ENCODE data around the gene KLHL28.

KLHL28 gene

DNA sequence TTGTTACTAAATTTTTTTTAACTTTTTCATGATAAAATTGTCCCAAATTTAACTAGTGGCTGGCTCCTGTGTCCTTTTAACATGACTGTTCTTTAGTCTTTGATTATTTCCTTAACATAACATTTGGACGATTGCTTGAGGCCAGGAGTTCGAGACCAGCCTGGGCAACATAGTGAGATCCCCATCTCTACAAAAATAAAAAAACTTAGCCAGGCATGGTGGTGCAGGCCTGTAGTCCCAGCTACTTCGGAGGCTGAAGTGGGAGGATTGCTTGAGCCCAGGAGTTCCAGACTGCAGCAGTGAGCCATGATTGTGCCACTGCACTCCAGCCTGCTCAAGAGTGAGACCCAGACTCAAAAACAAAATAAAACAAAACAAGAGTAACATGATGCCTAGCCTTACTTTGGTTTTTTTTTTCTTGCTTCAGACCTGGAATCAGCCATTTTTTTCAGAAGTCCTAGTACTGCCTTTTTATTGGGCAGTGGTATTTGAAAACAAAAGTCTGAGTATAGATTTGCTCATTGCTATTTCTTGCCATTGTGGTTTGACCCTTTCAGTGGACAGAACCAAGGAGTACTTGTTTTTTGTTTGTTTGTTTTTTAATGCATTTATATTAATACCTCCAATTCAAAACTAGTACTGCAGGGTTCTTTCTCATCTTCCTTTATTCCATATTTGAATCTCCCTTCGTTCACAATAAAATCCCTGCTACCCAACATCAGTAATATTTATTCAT, 5.0 kb upstream of the KLHL28 start:
- Mint-ChIP-seq H3K9me3 (peaks cover 10% of the 10 kb centered on the region), H3K4me1 (peaks cover 70% of the 10 kb centered on the region), H3K36me3 (peaks cover 22% of the 10 kb centered on the region), H3K27ac (no peak overlapping the region), H3K4me3 (peak overlapping the region; percentile 36)
- ATAC-seq: no peak
- no peak for DNase-seq (ENCODE audit: low spot score in 2 of 2)

DNA sequence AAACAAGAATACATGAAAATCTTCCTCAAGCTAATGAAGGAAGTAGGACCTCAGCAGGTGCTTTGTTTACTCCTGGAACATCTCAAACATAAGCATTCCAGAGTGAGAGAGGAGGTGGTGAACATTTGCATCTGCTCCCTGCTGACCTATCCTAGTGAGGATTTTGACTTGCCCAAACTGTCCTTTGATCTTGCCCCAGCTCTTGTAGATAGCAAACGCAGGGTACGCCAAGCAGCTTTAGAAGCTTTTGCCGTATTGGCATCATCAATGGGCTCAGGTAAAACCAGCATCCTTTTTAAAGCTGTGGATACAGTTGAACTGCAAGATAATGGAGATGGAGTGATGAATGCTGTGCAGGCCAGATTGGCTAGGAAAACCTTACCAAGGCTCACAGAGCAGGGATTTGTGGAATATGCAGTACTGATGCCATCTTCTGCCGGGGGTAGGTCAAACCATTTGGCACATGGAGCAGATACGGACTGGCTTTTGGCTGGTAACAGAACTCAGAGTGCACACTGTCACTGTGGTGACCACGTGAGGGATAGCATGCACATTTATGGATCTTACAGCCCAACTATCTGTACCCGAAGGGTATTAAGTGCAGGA, 2.1 kb upstream of the KLHL28 start:
- Mint-ChIP-seq H3K9me3 (peaks cover 3% of the 10 kb centered on the region), H3K4me3 (no peak overlapping the region), H3K27ac (no peak overlapping the region), H3K4me1 (peaks cover 57% of the 10 kb centered on the region), H3K36me3 (peaks cover 17% of the 10 kb centered on the region)
- ATAC-seq: no peak
- DNase-seq (ENCODE audit: low spot score in 2 of 2): no peak

DNA sequence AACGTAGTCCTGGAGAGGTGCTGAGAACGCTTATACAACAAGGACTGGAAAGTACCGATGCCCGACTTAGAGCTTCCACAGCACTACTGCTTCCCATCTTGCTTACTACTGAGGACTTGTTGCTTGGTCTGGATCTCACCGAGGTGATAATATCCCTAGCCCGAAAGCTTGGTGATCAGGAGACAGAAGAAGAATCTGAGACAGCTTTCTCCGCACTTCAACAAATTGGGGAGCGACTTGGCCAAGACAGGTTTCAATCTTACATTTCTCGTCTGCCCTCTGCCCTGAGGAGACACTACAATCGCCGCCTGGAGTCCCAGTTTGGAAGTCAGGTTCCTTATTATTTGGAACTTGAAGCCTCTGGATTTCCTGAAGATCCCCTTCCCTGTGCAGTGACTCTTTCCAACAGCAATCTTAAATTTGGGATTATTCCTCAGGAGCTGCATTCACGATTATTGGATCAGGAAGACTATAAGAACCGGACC, 1.3 kb upstream of the KLHL28 start:
- Mint-ChIP-seq H3K4me3 (no peak overlapping the region), H3K36me3 (peaks cover 10% of the 10 kb centered on the region), H3K4me1 (peaks cover 50% of the 10 kb centered on the region), H3K9me3 (peaks cover 3% of the 10 kb centered on the region), H3K27ac (no peak overlapping the region)
- no peak for ATAC-seq
- no peak for DNase-seq (ENCODE audit: low spot score in 2 of 2)

DNA sequence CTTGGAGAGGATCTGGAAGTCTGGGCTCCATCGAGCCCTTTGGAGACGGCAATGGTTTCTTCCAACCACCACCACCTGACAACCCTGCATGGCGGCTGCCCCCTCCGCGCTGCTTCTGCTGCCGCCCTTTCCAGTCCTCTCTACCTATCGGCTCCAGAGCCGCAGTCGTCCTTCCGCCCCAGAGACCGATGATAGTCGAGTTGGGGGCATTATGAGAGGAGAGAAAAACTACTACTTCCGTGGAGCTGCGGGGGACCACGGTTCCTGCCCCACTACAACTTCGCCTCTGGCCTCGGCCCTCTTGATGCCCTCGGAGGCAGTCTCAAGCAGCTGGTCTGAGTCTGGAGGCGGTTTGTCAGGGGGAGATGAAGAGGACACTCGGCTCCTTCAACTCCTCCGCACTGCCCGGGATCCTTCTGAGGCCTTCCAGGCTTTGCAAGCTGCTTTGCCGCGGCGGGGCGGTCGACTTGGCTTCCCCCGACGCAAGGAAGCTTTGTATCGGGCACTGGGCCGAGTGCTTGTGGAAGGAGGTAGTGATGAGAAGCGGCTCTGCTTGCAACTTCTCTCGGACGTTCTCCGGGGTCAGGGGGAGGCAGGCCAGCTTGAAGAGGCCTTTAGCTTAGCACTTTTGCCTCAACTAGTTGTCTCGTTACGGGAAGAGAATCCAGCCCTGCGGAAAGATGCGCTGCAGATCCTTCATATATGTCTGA, 742 bp upstream of the KLHL28 start:
- ATAC-seq (peak; percentile 41), DNase-seq (ENCODE audit: low spot score in 2 of 2) (no peak)
- Mint-ChIP-seq H3K4me3 (no peak overlapping the region), H3K27ac (no peak overlapping the region), H3K4me1 (peaks cover 48% of the 10 kb centered on the region), H3K9me3 (peaks cover 3% of the 10 kb centered on the region), H3K36me3 (peaks cover 10% of the 10 kb centered on the region)

DNA sequence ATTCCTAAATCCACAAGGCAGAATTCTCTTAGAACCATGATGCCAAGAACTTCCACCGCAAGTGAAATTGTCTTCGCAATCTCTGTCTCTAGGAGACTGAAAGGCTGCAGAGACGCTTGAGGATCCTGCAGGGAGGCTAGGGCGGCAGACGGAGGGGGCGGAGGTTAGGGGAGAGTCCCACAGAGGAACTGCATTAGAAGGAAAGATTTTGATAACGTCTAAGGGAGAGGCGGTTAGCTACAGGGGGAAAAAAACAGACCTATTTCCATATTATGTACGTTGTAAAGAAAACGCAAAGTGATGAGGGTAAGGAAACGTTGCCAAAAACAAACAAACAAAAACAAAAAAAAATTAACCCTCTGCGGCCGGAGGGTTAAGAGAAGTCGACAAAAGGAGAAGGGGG, 595 bp downstream of the KLHL28 start:
- peak; percentile 53 for ATAC-seq
- peak; percentile 24 to 70 for DNase-seq (ENCODE audit: low spot score in 2 of 2)
- no peak overlapping the region for H3K4me3 Mint-ChIP-seq
- H3K9me3 Mint-ChIP-seq: peaks cover 3% of the 10 kb centered on the region
- H3K4me1 Mint-ChIP-seq: peaks cover 40% of the 10 kb centered on the region
- H3K27ac Mint-ChIP-seq: no peak overlapping the region
- peaks cover 18% of the 10 kb centered on the region for H3K36me3 Mint-ChIP-seq

DNA sequence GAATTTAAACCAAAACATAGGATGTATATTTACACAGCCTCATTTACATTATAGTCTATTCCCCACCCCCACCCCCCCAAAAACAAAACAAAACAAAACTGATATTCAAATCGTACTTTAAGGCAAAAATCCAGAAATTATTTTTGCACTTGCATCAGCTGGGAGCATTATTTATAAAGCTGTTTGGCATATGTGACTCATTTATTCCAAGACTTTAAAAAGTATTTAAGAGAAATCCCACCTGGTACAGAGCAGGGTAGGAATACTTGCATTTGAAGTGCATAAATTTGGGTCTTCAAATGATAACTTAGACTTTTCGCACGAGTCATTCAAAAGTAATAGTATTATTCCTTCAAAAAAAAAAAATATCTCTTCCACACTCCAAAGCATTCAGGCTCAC, 1.1 kb downstream of the KLHL28 start:
- no peak for DNase-seq (ENCODE audit: low spot score in 2 of 2)
- peaks cover 40% of the 10 kb centered on the region for H3K4me1 Mint-ChIP-seq
- ATAC-seq: no peak

DNA sequence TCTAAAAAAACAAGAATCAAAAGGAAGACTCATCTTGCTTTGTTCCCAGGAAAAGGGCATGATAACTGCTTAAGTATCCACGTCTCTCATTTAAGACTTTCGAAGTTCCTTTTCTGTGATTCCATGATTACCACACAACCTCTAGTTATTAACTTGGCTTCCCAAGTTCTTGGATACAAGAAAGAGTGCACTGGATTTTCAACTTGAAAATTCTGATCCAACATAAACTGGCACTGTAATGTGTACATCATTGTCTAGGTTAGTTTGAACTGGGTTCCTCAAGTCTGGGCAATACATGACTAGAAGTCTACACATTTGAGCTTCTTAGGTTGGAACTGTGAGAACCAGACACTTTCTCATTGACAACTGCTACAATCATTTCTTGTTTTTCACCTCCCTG, 1.6 kb downstream of the KLHL28 start:
- ATAC-seq (no peak), DNase-seq (ENCODE audit: low spot score in 2 of 2) (no peak)
- Mint-ChIP-seq H3K4me3 (no peak overlapping the region), H3K27ac (no peak overlapping the region), H3K9me3 (peaks cover 3% of the 10 kb centered on the region), H3K4me1 (peaks cover 39% of the 10 kb centered on the region), H3K36me3 (peaks cover 21% of the 10 kb centered on the region)

More for the DNA sequence above, 1.1 kb downstream of the KLHL28 start:
- peaks cover 21% of the 10 kb centered on the region for H3K36me3 Mint-ChIP-seq
- H3K9me3 Mint-ChIP-seq: peaks cover 3% of the 10 kb centered on the region
- H3K4me3 Mint-ChIP-seq: no peak overlapping the region
- H3K27ac Mint-ChIP-seq: no peak overlapping the region

DNA sequence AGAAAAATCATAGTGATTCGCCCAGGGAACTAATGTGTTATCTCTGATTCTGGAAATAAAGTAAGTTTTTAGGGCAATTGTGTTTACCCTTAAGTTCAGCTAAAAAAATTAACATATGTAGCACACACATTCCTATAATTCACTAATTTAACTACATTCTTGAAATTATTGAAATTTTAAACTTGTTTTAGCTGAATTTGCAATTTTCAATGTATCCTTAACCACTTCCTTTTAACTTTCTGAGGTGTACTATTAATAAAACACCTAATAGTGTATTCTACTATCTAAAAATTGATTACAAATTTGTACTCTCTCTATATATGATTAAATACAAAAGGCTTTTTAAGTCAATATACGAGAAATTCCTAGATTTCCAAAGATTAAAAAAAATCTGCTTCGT, 2.2 kb downstream of the KLHL28 start:
- no peak overlapping the region for H3K27ac Mint-ChIP-seq
- DNase-seq (ENCODE audit: low spot score in 2 of 2) (no peak), ATAC-seq (no peak)
- peaks cover 33% of the 10 kb centered on the region for H3K4me1 Mint-ChIP-seq
- no peak overlapping the region for H3K4me3 Mint-ChIP-seq
- H3K36me3 Mint-ChIP-seq: peaks cover 23% of the 10 kb centered on the region
- H3K9me3 Mint-ChIP-seq: peaks cover 2% of the 10 kb centered on the region

DNA sequence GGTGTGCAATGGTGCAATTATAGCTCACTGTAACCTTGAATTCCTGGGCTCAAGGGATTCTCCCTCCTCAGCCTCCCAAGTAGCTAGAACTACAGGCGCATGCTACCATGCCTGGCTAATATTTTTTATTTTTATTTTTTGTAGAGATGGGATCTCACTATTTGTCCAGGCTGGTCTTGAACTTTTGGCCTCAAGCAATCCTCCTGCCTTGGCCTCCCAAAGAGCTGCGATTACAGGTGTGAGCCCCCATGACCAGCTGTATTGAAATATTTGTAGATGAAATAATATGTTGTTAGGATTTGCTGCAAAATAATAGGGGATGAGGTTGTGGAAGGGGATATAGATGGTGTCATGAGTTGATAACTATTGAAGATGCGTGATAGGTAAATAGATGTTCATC, 4.9 kb downstream of the KLHL28 start:
- Mint-ChIP-seq H3K9me3 (no peaks in the 10 kb centered on the region), H3K4me1 (peaks cover 21% of the 10 kb centered on the region), H3K36me3 (peaks cover 32% of the 10 kb centered on the region), H3K4me3 (no peak overlapping the region), H3K27ac (no peak overlapping the region)
- DNase-seq (ENCODE audit: low spot score in 2 of 2) (no peak), ATAC-seq (no peak)

DNA sequence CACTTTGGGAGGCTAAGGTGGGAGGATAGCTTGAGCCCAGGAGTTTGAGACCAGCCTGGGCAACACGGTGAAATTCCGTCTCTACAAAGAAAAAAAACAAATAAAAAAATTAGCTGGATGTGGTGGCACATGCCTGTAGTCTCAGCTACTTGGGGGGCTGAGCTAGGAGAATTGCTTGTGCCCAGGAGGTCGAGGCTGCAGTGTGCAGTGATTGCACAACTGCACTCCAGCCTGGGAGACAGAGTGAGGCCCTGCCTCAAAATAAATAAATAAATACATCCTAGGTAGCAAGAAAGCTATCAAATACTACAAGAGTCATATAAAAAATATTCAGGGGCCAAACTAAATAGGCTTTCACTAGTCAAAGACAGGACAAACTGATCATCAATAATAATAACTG, 6.2 kb downstream of the KLHL28 start:
- H3K36me3 Mint-ChIP-seq: peaks cover 32% of the 10 kb centered on the region
- no peak overlapping the region for H3K4me3 Mint-ChIP-seq
- no peak overlapping the region for H3K27ac Mint-ChIP-seq
- no peaks in the 10 kb centered on the region for H3K9me3 Mint-ChIP-seq
- peaks cover 21% of the 10 kb centered on the region for H3K4me1 Mint-ChIP-seq
- ATAC-seq (no peak), DNase-seq (ENCODE audit: low spot score in 2 of 2) (no peak)

DNA sequence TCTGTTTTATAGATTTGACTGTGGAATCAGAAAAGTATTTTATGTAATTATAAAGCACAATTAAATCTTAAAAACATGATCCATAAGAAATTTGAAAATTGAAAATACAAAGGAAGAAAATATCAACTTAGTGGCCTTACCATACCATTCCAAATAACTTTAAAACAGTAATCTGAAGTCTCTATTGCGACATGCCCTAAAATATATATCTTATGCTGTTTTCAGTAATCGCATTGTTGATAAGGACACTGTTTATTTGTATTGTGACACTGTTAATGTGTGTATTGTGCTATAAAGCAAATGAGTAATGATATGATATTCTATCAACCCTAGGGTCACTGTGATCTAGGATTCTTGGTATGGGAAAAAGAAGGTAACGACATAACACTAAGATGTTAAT, 7.0 kb downstream of the KLHL28 start:
- Mint-ChIP-seq H3K36me3 (peaks cover 32% of the 10 kb centered on the region), H3K4me3 (no peak overlapping the region), H3K9me3 (no peaks in the 10 kb centered on the region), H3K27ac (no peak overlapping the region), H3K4me1 (peaks cover 13% of the 10 kb centered on the region)
- ATAC-seq: no peak
- no peak for DNase-seq (ENCODE audit: low spot score in 2 of 2)

DNA sequence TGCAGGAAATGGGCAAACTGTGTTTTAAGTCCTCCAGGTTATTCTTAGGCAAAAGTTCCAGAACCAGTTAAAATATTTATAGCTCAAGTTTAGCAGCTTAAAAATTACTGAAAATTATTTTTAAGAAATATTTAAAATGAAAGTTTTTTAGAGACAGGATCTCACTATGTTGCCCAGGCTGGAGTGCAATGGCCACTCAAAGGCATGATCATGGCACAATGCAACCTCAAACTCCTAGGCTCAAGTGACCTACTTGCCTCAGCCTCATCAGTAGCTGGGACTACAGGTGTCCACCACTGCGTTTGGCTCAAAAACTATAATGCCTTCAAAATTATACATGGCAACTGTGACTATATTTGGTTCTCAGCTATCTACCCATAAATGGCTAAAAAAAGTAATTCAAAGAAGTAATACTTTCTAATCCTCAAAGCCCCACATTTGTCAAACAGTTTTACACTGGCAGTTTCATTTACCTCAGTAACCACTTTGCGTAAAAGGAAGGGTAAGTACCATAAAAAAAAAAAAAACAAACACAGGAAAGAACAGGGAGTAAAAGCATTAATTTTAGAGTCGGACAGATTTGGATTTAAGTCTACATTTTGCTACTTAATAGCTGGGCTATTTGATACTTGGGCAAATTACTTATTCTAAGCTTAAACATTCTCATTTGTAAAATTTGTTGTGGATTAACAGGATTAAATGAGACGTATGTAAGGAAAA, 9.2 kb downstream of the KLHL28 start:
- DNase-seq (ENCODE audit: low spot score in 2 of 2): no peak
- Mint-ChIP-seq H3K4me3 (peak overlapping the region; percentile 4), H3K36me3 (peaks cover 32% of the 10 kb centered on the region), H3K9me3 (no peaks in the 10 kb centered on the region), H3K27ac (no peak overlapping the region), H3K4me1 (peaks cover 14% of the 10 kb centered on the region)
- ATAC-seq: no peak

DNA sequence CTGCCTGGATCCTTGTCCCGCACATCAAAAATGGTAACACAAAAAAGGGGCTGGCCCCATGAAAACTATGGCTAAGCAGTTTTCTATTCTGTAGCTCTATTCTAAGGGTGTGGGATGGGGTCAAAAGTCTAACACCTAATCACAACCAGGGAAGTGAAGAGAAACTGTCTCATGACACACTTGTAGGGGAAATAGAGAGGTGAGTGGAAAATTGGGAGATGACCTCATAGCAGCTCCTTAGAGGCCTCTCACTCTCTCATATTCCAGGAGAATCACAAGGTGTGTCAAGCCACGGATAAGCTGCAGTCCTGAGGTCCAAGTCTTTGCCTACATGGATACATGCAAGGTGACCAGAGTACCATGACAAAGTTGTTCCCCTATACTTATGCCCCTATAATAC, 10.7 kb downstream of the KLHL28 start:
- Mint-ChIP-seq H3K4me3 (no peak overlapping the region), H3K9me3 (peaks cover 5% of the 10 kb centered on the region), H3K36me3 (peaks cover 34% of the 10 kb centered on the region), H3K27ac (no peak overlapping the region), H3K4me1 (peaks cover 21% of the 10 kb centered on the region)
- no peak for DNase-seq (ENCODE audit: low spot score in 2 of 2)
- no peak for ATAC-seq

DNA sequence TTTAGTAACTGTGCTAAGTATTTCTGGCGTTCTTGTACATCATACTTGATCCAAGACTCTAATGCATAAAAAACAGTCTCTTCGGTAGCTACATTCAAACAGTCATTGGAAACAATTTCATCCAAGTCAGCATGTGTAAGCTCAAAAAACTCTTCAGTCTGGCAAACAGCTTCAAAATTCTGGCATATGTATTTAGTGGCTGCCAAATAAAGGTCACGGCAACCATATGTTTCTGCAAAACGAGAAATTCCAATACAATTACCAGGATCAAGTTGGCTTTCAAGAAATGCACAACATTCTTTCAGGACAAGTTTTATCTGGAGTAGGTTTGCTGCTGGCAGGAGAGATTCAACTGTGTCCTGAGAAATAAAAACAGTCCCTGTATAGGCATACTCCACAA, 16.5 kb downstream of the KLHL28 start:
- Mint-ChIP-seq H3K4me1 (peaks cover 39% of the 10 kb centered on the region), H3K36me3 (peaks cover 61% of the 10 kb centered on the region), H3K9me3 (peaks cover 5% of the 10 kb centered on the region), H3K4me3 (no peak overlapping the region), H3K27ac (no peak overlapping the region)
- ATAC-seq: no peak
- no peak for DNase-seq (ENCODE audit: low spot score in 2 of 2)

DNA sequence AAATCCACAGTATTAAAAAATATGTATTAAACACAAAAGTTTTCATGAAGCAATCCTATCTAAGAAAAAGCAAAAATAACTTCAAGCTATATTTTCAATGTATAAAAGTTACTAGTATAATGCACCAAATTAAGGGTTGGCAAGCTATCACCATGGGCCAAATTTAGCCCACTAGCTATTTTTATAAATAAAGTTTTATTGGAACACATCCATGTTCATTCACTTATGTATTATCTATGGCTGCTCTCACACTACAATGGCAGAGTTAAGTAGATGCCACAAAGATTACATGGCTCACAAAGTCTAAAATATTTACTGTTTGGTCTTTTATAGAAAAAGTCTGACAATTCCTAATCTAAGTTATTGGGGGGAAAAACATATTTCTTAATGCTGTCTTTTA, 17.6 kb downstream of the KLHL28 start:
- ATAC-seq (no peak), DNase-seq (ENCODE audit: low spot score in 2 of 2) (no peak)
- Mint-ChIP-seq H3K4me1 (peaks cover 40% of the 10 kb centered on the region), H3K4me3 (no peak overlapping the region), H3K27ac (peak overlapping the region; percentile 5), H3K36me3 (peaks cover 68% of the 10 kb centered on the region), H3K9me3 (peaks cover 5% of the 10 kb centered on the region)

Measured in stimulated activated effector memory CD8-positive, alpha-beta T cell treated with anti-CD3 and anti-CD28 coated beads, Interleukin-12 subunit alpha, Interleukin-12 subunit beta, amount 100 ng/mL, for 72 hours (primary cell).